SK-N-SH treated with all-trans-retinoic acid at 6 μM for 48 hours (cell line): ENCODE results near the gene CBX8.

ENCODE experiments used
- ARNTL ChIP-seq: fragments of 450-650 bp; formaldehyde crosslinking; IDR thresholded peaks from 2 replicates; pipeline ENCODE4 v1.5.0; 2020; ENCODE audit warnings: low read depth, mild to moderate bottlenecking, moderate library complexity, borderline replicate concordance
- BACH2 ChIP-seq: fragments of 250-450 bp; sonication (Bioruptor Pico); IDR thresholded peaks from 2 replicates; pipeline ENCODE4 v1.9.0; 2021; ENCODE audit warnings: mild to moderate bottlenecking, borderline replicate concordance
- CSDC2 ChIP-seq: fragments of 250-450 bp; sonication (Bioruptor Pico); IDR thresholded peaks from 2 replicates; pipeline ENCODE4 v1.5.0; 2020; ENCODE audit warnings: mild to moderate bottlenecking, moderate library complexity
- RARB ChIP-seq: fragments of 250-450 bp; sonication (Bioruptor Pico); IDR thresholded peaks from 2 replicates; pipeline ENCODE4 v1.8.0; 2021; ENCODE audit warnings: mild to moderate bottlenecking, moderate library complexity
- SNAI2 ChIP-seq: fragments of 250-450 bp; sonication (Bioruptor Pico); IDR thresholded peaks from 2 replicates; pipeline ENCODE4 v1.5.0; 2020; ENCODE audit warnings: mild to moderate bottlenecking, moderate library complexity
- ZFP3 ChIP-seq: fragments of 250-450 bp; sonication (Bioruptor Pico); IDR thresholded peaks from 2 replicates; pipeline ENCODE4 v1.5.0; 2020; ENCODE audit warnings: mild to moderate bottlenecking, moderate library complexity
- ZFP30 ChIP-seq: fragments of 450-650 bp; formaldehyde crosslinking; IDR thresholded peaks from 2 replicates; pipeline ENCODE4 v1.5.0; 2022; ENCODE audit warnings: mild to moderate bottlenecking, moderate library complexity
- ZNF565 ChIP-seq: fragments of 450-650 bp; formaldehyde crosslinking; conservative IDR thresholded peaks from 2 replicates; pipeline ENCODE4 v1.5.0; 2020; ENCODE audit warnings: low read depth, mild to moderate bottlenecking, moderate library complexity
- ZNF8 ChIP-seq: fragments of 450-650 bp; formaldehyde crosslinking; IDR thresholded peaks from 2 replicates; pipeline ENCODE4 v1.5.0; 2020; ENCODE audit warnings: mild to moderate bottlenecking, moderate library complexity
- TF ChIP-seq, protein P1 (sequence below): fragments of 250-450 bp; sonication (Bioruptor Pico); IDR thresholded peaks from 2 replicates; pipeline ENCODE4 v1.8.0; 2020; ENCODE audit warnings: mild to moderate bottlenecking, moderate library complexity, borderline replicate concordance
- TF ChIP-seq, protein P2 (sequence below): fragments of 250-450 bp; sonication (Bioruptor Pico); IDR thresholded peaks from 2 replicates; pipeline ENCODE4 v1.5.0; 2020; ENCODE audit warnings: mild to moderate bottlenecking, moderate library complexity
- TF ChIP-seq, protein P3 (sequence below): fragments of 250-450 bp; sonication (Bioruptor Pico); IDR thresholded peaks from 2 replicates; pipeline ENCODE4 v1.5.1; 2021; ENCODE audit warnings: mild to moderate bottlenecking, moderate library complexity

DNA sequence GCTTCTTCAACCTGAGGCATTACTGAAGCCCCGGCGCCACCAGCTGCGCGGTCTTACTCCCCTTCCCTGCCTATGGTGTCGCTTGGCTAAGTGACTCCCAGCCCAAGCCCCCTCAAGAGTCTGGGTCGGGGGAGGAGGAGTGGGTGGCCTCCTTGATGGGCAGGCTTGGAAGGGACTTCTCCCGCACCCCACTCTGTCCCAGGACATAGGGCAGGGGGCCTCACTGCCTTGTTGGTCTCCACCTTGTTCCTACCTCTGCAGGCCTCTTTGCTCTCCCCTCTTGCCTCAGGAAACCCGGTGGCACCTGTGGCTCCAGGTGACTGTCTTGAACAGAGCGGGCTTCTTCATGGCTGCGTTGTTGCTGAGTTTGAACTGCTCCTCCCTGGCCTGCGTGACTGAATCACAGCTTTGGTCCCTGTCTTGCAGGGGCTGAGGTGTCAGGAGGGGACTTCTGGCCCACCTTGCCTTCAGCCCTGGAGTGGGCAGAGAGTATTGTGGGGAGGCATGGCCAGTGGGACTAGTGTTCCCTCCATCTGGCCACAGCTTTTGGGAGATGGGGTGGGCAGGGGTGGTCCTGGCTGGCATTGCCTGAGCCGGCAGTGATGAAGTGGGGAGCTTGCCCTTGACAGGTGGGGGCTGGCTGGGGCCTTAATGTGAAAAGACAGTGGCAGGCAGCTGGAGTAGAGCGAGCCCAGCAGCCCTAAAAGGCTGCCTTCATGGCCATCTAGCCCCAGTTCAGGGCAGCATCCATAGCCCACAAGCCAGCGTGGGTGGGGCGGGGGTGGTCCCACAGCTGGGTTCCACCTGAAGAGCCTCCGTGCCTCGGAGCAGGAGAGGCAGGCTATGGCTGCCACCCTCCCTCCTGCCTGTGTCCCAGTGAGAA lies 11.6 kb downstream of the CBX8 start:
- TF ChIP-seq ZNF8 (CRISPR knock-in tag) (no peak), ZFP30 (no peak), RARB (CRISPR knock-in tag) (no peak), SNAI2 (CRISPR knock-in tag) (no peak), ARNTL (CRISPR knock-in tag) (no peak), BACH2 (CRISPR knock-in tag) (no peak), CSDC2 (no peak), ZNF565 (CRISPR knock-in tag) (no peak), ZFP3 (CRISPR knock-in tag) (no peak)
- TF ChIP-seq, protein P1, sequence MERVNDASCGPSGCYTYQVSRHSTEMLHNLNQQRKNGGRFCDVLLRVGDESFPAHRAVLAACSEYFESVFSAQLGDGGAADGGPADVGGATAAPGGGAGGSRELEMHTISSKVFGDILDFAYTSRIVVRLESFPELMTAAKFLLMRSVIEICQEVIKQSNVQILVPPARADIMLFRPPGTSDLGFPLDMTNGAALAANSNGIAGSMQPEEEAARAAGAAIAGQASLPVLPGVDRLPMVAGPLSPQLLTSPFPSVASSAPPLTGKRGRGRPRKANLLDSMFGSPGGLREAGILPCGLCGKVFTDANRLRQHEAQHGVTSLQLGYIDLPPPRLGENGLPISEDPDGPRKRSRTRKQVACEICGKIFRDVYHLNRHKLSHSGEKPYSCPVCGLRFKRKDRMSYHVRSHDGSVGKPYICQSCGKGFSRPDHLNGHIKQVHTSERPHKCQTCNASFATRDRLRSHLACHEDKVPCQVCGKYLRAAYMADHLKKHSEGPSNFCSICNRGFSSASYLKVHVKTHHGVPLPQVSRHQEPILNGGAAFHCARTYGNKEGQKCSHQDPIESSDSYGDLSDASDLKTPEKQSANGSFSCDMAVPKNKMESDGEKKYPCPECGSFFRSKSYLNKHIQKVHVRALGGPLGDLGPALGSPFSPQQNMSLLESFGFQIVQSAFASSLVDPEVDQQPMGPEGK (CRISPR knock-in tag), result no peak
- TF ChIP-seq, protein P2, sequence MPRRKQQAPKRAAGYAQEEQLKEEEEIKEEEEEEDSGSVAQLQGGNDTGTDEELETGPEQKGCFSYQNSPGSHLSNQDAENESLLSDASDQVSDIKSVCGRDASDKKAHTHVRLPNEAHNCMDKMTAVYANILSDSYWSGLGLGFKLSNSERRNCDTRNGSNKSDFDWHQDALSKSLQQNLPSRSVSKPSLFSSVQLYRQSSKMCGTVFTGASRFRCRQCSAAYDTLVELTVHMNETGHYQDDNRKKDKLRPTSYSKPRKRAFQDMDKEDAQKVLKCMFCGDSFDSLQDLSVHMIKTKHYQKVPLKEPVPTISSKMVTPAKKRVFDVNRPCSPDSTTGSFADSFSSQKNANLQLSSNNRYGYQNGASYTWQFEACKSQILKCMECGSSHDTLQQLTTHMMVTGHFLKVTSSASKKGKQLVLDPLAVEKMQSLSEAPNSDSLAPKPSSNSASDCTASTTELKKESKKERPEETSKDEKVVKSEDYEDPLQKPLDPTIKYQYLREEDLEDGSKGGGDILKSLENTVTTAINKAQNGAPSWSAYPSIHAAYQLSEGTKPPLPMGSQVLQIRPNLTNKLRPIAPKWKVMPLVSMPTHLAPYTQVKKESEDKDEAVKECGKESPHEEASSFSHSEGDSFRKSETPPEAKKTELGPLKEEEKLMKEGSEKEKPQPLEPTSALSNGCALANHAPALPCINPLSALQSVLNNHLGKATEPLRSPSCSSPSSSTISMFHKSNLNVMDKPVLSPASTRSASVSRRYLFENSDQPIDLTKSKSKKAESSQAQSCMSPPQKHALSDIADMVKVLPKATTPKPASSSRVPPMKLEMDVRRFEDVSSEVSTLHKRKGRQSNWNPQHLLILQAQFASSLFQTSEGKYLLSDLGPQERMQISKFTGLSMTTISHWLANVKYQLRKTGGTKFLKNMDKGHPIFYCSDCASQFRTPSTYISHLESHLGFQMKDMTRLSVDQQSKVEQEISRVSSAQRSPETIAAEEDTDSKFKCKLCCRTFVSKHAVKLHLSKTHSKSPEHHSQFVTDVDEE, result no peak
- TF ChIP-seq, protein P3, sequence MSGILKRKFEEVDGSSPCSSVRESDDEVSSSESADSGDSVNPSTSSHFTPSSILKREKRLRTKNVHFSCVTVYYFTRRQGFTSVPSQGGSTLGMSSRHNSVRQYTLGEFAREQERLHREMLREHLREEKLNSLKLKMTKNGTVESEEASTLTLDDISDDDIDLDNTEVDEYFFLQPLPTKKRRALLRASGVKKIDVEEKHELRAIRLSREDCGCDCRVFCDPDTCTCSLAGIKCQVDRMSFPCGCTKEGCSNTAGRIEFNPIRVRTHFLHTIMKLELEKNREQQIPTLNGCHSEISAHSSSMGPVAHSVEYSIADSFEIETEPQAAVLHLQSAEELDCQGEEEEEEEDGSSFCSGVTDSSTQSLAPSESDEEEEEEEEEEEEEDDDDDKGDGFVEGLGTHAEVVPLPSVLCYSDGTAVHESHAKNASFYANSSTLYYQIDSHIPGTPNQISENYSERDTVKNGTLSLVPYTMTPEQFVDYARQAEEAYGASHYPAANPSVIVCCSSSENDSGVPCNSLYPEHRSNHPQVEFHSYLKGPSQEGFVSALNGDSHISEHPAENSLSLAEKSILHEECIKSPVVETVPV (CRISPR knock-in tag), result no peak
